ENCODE results near the gene CPNE9.

CPNE9 gene

GRCh38 chr3:9676785-9677184 lies 26.8 kb upstream of the CPNE9 start:
- no peak for TF ChIP-seq PATZ1 (CRISPR knock-in tag; IDR thresholded peaks at IDR 0.05; ENCODE audit: borderline replicate concordance)
- no peak for TF ChIP-seq RARB (CRISPR knock-in tag; IDR thresholded peaks at IDR 0.05)
- ATAC-seq = no peak

DNA sequence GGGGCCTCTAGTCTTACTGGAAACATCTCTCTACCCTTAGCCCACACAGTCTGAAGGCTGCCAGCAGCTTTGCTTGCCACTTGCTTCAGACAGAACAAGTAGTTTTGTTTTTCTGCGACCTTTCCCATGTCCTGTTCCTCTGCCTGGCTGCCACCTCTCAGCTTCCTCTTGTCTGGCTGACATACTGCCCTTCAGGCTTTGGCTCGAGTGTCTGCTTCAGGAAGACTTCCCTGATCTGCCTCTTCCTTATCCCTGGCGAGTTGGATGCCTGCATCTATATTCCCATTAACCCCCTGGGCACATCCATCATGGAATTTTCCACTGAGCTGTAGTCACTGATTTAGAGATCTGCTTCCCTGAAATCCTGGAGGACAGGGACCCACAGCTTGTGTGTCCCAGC lies 25.1 kb upstream of the CPNE9 start:
- TF ChIP-seq PATZ1 (CRISPR knock-in tag; IDR thresholded peaks at IDR 0.05; ENCODE audit: borderline replicate concordance) (no peak), TOX (CRISPR knock-in tag; IDR thresholded peaks at IDR 0.05; ENCODE audit: borderline replicate concordance) (no peak), CSRNP3 (CRISPR knock-in tag; IDR thresholded peaks at IDR 0.05) (no peak), ESRRG (CRISPR knock-in tag; IDR thresholded peaks at IDR 0.05) (no peak), ZNF8 (CRISPR knock-in tag; IDR thresholded peaks at IDR 0.05) (no peak), GLIS3 (CRISPR knock-in tag; IDR thresholded peaks at IDR 0.05) (no peak), CSDC2 (CRISPR knock-in tag; IDR thresholded peaks at IDR 0.05) (no peak), TCF4 (CRISPR knock-in tag; IDR thresholded peaks at IDR 0.05; ENCODE audit: borderline replicate concordance) (no peak), ISL1 (CRISPR knock-in tag; IDR thresholded peaks at IDR 0.05) (no peak), ZC3H10 (CRISPR knock-in tag; IDR thresholded peaks at IDR 0.05) (no peak), PPARA (CRISPR knock-in tag; IDR thresholded peaks at IDR 0.05; ENCODE audit: borderline replicate concordance) (no peak), RARB (CRISPR knock-in tag; IDR thresholded peaks at IDR 0.05) (no peak), ZNF565 (CRISPR knock-in tag; conservative IDR thresholded peaks at IDR 0.05; ENCODE audit: low read depth) (no peak)
- TF ChIP-seq, protein P1, sequence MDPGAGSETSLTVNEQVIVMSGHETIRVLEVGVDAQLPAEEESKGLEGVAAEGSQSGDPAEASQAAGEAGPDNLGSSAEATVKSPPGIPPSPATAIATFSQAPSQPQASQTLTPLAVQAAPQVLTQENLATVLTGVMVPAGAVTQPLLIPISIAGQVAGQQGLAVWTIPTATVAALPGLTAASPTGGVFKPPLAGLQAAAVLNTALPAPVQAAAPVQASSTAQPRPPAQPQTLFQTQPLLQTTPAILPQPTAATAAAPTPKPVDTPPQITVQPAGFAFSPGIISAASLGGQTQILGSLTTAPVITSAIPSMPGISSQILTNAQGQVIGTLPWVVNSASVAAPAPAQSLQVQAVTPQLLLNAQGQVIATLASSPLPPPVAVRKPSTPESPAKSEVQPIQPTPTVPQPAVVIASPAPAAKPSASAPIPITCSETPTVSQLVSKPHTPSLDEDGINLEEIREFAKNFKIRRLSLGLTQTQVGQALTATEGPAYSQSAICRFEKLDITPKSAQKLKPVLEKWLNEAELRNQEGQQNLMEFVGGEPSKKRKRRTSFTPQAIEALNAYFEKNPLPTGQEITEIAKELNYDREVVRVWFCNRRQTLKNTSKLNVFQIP (CRISPR knock-in tag; IDR thresholded peaks at IDR 0.05; ENCODE audit: borderline replicate concordance, low read depth) = no peak
- ATAC-seq = no peak

- ATAC-seq = no peak
- TF ChIP-seq OSR1 (CRISPR knock-in tag; IDR thresholded peaks at IDR 0.05) = no peak
- no peak for TF ChIP-seq ZFP30 (CRISPR knock-in tag; IDR thresholded peaks at IDR 0.05)
- TF ChIP-seq TCF4 (CRISPR knock-in tag; IDR thresholded peaks at IDR 0.05; ENCODE audit: borderline replicate concordance) = no peak
- no peak for TF ChIP-seq ZNF8 (CRISPR knock-in tag; IDR thresholded peaks at IDR 0.05)
- no peak for TF ChIP-seq PATZ1 (CRISPR knock-in tag; IDR thresholded peaks at IDR 0.05; ENCODE audit: borderline replicate concordance)
- no peak for TF ChIP-seq ZNF565 (CRISPR knock-in tag; conservative IDR thresholded peaks at IDR 0.05; ENCODE audit: low read depth)
- no peak for TF ChIP-seq GLIS3 (CRISPR knock-in tag; IDR thresholded peaks at IDR 0.05)
- TF ChIP-seq SNAI2 (CRISPR knock-in tag; IDR thresholded peaks at IDR 0.05) = no peak
- TF ChIP-seq ZFP3 (CRISPR knock-in tag; IDR thresholded peaks at IDR 0.05) = no peak
- no peak for TF ChIP-seq CREB5 (CRISPR knock-in tag; IDR thresholded peaks at IDR 0.05; ENCODE audit: low read depth)
- TF ChIP-seq, protein P1 (CRISPR knock-in tag; IDR thresholded peaks at IDR 0.05; ENCODE audit: borderline replicate concordance, low read depth) = no peak
- no peak for TF ChIP-seq ZC3H10 (CRISPR knock-in tag; IDR thresholded peaks at IDR 0.05)
- no peak for TF ChIP-seq RARB (CRISPR knock-in tag; IDR thresholded peaks at IDR 0.05)
- TF ChIP-seq ZNF70 (CRISPR knock-in tag; IDR thresholded peaks at IDR 0.05) = no peak
- TF ChIP-seq, protein P2, sequence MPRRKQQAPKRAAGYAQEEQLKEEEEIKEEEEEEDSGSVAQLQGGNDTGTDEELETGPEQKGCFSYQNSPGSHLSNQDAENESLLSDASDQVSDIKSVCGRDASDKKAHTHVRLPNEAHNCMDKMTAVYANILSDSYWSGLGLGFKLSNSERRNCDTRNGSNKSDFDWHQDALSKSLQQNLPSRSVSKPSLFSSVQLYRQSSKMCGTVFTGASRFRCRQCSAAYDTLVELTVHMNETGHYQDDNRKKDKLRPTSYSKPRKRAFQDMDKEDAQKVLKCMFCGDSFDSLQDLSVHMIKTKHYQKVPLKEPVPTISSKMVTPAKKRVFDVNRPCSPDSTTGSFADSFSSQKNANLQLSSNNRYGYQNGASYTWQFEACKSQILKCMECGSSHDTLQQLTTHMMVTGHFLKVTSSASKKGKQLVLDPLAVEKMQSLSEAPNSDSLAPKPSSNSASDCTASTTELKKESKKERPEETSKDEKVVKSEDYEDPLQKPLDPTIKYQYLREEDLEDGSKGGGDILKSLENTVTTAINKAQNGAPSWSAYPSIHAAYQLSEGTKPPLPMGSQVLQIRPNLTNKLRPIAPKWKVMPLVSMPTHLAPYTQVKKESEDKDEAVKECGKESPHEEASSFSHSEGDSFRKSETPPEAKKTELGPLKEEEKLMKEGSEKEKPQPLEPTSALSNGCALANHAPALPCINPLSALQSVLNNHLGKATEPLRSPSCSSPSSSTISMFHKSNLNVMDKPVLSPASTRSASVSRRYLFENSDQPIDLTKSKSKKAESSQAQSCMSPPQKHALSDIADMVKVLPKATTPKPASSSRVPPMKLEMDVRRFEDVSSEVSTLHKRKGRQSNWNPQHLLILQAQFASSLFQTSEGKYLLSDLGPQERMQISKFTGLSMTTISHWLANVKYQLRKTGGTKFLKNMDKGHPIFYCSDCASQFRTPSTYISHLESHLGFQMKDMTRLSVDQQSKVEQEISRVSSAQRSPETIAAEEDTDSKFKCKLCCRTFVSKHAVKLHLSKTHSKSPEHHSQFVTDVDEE (CRISPR knock-in tag; IDR thresholded peaks at IDR 0.05) = no peak
- no peak for TF ChIP-seq ARNTL (CRISPR knock-in tag; IDR thresholded peaks at IDR 0.05; ENCODE audit: borderline replicate concordance, low read depth)
- no peak for TF ChIP-seq PPARA (CRISPR knock-in tag; IDR thresholded peaks at IDR 0.05; ENCODE audit: borderline replicate concordance)
- TF ChIP-seq ESRRG (CRISPR knock-in tag; IDR thresholded peaks at IDR 0.05) = no peak
These were observed 24.1 kb upstream of the CPNE9 start for GRCh38 chr3:9679476-9680080.

Data from SK-N-SH treated with all-trans-retinoic acid at 6 μM for 48 hours (cell line).